ENCODE data around the gene PCDHGA1. TPM values are rescaled to one million over a fixed set of nuclear protein-coding genes. Genes with fewer than 3 reads are reported as not detected.

PCDHGA1 gene
- total RNA-seq, 1 donor from 2014 or later = 0.57 TPM

DNA sequence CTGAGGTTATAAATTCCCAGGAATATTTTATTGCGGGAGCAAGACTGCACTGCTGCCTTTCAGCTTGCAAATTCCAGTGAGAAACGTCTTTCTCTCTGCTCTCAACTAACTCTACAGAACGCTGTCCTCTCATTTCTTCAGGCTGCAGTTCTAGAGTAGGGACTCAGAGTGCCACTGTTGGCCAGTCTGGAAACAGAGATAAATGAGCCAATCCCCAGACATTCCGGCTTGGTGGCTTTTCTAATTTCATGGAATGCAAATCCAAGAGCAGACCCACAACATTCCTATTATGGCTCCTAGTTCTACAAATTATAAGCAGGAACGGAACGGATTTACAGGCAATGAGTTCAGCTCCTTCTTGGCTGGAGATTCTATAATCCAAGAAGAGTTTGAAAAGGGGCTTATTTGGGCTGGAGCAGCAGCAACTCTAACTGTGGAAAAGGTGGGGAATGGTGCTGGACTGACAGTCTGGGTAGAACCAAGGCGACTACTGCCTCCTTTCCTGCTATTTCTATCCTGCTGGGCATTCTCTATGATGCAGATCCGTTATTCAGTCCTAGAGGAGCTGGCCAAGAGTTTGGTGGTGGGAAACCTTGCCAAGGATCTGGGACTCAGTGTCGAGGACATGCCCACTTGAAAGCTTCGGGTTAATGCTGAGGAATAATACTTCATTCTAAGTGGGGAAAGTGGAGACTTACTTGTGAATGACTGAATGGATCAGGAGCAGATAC, 109.3 kb downstream of the PCDHGA1 start:
- DNase-seq (ENCODE audit: low spot score) = no peak

DNA sequence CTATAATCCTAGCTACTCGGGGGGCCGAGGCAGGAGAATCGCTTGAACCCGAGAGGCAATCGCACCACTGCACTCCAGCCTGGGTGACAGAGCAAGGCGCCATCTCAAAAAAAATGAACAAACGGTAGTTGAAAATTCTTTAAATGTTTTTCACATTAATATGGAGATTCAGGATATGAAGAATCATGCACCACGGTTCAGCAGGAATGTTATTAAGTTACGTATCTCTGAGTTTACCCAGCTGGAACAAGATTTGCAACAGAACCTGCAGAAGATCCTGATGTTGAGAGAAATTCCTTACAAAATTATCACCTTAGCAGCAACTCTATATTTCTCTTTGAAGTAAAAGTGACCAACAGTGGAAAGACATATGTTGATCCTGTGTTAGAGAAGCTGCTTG, 110.0 kb downstream of the PCDHGA1 start:
- no peak for DNase-seq (ENCODE audit: low spot score)

DNA sequence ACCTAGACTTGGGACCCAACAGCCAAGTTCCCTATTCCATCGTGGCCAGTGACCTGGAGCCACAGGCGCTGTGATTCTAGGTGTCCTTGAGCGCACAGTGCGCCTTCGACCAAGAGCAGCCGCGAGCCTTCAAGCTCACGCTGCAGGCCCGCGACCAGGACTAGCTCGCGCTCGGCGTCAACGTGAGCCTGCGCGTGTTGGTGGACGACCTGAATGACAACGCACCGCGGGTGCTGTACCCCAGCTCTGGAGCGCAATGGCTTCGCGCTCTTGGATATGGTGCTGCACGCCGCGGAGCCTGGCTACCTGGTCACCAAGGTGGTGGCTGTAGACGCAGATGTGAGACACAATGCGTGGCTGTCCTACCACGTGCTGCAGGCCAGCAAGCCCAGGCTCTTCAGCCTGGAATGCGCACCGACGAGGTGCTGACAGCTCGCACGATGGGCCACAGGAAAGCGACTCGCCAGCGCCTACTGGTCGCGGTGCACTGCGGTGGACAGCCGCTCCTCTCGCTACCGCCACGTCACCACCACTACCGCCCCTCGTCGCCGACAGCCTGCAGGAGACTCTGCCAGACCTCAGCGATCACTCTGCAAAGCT, 111.4 kb downstream of the PCDHGA1 start:
- DNase-seq (ENCODE audit: low spot score) = no peak

DNA sequence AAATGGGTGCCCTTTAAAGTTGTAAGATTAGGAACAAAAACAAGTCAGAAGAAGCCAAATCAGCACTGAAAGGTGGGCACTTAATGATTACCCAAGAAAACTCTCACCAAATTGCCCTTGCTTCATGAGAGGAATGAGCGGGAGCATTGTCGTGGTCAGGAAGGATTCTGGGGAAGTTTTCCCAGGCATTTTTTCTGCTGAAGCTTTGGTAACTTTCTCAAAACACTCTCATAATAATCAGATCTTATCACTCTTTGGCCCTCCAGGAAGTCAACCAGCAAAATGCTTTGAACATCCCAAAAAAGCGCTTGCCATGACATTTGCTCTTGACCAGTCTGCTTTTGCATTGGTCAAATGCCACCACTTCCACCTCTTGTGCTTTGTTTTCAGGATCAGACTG, 135.0 kb downstream of the PCDHGA1 start:
- no peak for DNase-seq (ENCODE audit: low spot score)

DNA sequence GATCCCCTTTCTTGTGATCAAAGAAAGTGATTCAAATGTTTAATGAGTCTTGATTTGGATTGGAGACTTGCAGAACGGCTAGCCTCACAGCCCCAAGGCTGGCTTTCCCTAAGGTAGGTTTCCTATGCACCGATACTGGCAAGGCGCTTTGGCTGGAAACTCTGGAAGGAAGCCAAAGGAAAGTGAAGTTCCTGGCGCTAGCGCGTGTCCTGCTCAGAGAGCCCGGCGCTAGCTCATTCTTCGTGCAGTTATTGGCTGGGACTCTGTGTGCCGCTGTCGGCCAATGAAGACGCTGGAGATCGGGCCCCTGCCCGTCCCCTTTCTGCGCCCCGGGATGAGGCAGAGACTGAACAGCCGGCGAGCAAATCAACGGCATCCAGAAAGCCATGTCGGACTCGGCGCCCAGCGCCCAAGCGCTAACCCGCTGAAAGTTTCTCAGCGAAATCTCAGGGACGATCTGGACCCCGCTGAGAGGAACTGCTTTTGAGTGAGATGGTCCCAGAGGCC, 145.4 kb downstream of the PCDHGA1 start, which contains the start of gene PCDHGC3:
PCDHGC3 (plus strand) TSS at position 342 of the 507 bp plus-strand sequence; CDS start at position 493, 151 bp downstream.
- DNase-seq (ENCODE audit: low spot score) = peak; percentile 92

DNA sequence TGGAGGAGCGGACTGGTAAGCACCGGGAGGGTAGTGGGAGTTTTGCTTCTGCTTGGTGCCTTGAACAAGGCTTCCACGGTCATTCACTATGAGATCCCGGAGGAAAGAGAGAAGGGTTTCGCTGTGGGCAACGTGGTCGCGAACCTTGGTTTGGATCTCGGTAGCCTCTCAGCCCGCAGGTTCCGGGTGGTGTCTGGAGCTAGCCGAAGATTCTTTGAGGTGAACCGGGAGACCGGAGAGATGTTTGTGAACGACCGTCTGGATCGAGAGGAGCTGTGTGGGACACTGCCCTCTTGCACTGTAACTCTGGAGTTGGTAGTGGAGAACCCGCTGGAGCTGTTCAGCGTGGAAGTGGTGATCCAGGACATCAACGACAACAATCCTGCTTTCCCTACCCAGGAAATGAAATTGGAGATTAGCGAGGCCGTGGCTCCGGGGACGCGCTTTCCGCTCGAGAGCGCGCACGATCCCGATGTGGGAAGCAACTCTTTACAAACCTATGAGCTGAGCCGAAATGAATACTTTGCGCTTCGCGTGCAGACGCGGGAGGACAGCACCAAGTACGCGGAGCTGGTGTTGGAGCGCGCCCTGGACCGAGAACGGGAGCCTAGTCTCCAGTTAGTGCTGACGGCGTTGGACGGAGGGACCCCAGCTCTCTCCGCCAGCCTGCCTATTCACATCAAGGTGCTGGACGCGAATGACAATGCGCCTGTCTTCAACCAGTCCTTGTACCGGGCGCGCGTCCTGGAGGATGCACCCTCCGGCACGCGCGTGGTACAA, 146.0 kb downstream of the PCDHGA1 start:
- DNase-seq (ENCODE audit: low spot score) = peak; percentile 65

DNA sequence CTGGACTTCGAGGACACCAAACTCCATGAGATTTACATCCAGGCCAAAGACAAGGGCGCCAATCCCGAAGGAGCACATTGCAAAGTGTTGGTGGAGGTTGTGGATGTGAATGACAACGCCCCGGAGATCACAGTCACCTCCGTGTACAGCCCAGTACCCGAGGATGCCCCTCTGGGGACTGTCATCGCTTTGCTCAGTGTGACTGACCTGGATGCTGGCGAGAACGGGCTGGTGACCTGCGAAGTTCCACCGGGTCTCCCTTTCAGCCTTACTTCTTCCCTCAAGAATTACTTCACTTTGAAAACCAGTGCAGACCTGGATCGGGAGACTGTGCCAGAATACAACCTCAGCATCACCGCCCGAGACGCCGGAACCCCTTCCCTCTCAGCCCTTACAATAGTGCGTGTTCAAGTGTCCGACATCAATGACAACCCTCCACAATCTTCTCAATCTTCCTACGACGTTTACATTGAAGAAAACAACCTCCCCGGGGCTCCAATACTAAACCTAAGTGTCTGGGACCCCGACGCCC, 146.8 kb downstream of the PCDHGA1 start:
- DNase-seq (ENCODE audit: low spot score) = no peak

DNA sequence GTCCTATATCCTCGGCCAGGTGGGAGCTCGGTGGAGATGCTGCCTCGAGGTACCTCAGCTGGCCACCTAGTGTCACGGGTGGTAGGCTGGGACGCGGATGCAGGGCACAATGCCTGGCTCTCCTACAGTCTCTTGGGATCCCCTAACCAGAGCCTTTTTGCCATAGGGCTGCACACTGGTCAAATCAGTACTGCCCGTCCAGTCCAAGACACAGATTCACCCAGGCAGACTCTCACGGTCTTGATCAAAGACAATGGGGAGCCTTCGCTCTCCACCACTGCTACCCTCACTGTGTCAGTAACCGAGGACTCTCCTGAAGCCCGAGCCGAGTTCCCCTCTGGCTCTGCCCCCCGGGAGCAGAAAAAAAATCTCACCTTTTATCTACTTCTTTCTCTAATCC, 147.5 kb downstream of the PCDHGA1 start:
- DNase-seq (ENCODE audit: low spot score) = no peak

DNA sequence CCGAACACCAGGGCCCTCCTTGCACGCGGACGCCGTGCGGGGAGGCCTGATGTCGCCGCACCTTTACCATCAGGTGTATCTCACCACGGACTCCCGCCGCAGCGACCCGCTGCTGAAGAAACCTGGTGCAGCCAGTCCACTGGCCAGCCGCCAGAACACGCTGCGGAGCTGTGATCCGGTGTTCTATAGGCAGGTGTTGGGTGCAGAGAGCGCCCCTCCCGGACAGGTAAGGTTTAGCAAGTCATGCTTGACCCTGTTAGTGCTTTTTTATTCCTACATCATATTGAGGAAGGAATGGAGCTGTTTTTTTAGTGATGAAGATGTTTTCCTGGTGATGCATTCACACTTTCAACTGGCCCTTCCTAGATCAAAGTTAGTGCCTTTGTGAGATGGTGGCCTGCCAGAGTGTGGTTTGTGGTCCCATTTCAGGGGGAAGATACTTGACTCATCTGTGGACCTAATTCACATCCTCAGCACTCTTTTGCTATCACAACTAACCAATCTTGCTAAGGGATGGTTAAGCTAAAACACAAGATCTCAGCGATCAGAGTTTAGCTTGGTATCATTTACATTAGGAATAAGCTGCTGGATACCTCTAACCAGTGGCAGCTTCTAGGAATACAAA, 148.1 kb downstream of the PCDHGA1 start:
- DNase-seq (ENCODE audit: low spot score) = peak; percentile 68

DNA sequence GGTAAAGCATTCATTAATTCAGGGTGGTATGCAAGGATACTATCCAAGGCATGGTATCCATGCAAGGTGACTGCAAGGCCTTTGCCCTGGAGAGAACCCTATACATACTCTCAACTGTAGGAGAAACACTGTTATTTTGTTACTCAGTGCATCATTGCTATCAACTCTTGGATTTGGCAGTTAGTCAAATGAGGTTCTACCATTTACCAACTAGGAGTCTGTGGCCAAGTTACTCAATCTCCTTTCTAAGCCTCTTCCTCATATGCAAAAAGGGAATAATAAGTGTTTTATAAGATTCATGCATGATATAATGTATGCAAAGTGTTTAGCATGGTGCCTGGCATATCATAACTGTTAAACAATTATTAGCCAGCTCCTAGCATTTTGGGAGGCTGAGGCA, 149.5 kb downstream of the PCDHGA1 start:
- DNase-seq (ENCODE audit: low spot score) = no peak

DNA sequence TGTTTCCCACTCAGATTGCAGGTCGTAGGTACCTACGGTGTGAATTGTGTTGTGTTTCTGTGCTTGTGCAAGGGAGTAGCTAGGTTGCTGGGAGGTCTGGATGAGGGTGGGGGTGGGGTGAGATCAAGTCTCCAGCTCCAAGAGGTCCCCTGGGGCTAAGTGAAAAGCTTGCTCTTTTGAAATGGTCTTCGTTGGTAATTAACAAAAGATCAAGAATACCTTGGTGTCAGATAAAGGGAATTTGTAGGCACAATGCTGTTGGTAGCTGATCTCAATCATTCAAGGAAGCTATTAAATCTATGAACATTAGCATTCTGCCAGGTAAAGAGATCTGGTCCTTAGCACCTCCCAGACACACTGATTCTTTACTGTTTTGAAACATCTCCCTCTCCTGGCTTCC, 153.6 kb downstream of the PCDHGA1 start:
- no peak for DNase-seq (ENCODE audit: low spot score)

DNA sequence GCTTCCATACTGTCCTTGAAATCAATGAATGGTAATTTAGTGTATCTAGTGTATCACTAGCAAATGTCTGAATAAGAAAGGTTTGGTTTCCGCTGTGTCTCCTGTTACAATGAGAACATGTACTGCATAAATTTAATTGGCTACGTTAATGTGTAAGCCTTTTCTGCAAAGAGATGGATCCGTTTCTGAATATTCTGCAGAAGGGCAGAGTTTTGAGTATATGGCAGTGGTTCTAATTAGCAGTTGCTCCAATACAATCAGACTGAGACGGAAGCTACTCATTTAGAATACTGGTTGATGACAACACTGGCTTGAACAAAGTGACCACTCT, 154.0 kb downstream of the PCDHGA1 start:
- DNase-seq (ENCODE audit: low spot score) = no peak

DNA sequence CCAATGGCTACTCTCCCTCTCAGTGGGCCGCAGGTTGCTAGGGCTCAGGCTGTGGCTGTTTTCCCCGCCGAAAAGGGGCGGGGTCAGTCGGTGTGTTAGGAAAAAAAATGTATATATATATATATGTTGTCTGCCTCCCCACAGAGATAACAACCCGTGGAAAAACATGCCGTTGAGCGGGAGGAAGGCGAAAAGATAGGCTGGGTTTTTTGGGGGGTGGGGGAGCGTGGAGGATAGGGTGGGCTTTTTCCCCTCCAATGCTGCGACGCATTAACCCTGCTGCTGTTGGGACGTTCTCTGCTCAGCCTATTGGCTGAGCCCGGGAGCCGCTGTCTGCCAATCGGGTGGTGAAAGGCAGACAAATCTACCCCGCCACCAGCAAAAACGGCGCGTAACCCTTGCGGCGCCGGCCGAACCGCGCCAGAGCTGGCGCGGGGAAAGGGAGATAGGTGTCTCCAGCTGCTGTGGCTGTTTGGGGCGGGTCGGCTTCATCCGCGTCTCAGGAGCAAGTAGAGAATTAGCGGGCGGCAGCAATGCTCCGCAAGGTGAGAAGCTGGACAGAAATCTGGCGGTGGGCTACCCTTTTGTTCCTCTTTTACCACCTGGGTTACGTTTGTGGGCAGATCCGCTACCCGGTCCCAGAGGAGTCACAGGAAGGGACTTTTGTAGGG, 154.5 kb downstream of the PCDHGA1 start, which contains the start of gene PCDHGC4:
PCDHGC4 (plus strand) TSS at position 390 of the 671 bp plus-strand sequence; CDS start at position 534, 144 bp downstream.
- no peak for DNase-seq (ENCODE audit: low spot score)

DNA sequence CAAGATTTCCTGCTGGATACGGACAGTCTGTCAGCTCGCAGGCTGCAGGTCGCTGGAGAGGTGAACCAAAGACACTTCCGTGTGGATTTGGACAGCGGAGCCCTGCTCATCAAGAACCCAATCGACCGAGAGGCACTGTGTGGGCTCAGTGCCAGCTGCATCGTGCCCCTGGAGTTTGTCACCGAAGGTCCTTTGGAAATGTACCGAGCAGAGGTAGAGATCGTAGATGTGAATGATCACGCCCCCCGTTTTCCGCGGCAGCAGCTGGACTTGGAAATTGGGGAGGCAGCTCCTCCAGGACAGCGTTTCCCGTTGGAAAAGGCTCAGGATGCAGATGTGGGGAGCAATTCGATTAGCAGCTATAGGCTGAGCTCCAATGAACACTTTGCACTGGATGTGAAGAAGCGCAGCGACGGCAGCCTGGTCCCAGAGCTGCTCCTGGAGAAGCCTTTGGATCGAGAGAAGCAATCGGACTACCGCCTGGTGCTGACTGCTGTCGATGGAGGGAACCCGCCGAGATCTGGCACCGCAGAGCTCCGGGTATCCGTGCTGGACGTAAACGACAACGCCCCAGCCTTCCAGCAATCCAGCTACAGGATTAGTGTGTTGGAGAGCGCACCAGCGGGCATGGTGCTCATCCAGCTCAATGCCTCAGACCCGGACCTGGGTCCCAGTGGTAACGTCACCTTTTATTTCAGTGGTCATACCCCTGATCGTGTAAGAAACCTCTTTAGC, 155.2 kb downstream of the PCDHGA1 start:
- DNase-seq (ENCODE audit: low spot score) = no peak

DNA sequence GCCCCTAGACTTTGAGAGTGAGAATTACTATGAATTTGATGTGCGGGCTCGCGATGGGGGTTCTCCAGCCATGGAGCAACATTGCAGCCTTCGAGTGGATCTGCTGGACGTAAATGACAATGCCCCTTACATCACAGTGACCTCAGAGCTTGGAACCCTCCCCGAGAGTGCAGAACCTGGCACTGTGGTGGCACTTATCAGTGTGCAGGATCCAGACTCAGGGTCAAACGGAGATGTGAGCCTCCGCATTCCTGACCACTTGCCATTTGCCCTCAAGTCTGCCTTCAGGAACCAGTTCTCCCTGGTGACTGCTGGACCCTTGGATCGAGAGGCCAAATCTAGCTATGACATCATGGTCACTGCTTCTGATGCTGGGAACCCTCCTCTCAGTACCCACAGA, 155.8 kb downstream of the PCDHGA1 start:
- no peak for DNase-seq (ENCODE audit: low spot score)

DNA sequence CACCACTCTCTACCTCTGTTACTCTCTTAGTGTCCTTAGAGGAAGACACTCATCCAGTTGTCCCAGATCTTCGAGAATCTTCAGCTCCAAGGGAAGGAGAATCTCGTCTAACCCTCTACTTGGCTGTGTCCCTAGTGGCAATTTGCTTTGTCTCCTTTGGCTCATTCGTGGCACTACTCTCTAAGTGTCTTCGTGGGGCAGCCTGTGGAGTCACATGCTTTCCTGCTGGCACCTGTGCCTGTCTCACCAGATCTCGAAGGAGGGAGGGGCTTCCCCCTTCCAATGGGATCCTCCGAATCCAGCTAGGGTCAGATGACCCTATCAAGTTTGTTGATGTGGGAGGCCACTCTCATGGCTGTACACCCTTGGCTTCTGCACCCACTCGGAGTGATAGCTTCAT, 156.8 kb downstream of the PCDHGA1 start:
- no peak for DNase-seq (ENCODE audit: low spot score)

DNA sequence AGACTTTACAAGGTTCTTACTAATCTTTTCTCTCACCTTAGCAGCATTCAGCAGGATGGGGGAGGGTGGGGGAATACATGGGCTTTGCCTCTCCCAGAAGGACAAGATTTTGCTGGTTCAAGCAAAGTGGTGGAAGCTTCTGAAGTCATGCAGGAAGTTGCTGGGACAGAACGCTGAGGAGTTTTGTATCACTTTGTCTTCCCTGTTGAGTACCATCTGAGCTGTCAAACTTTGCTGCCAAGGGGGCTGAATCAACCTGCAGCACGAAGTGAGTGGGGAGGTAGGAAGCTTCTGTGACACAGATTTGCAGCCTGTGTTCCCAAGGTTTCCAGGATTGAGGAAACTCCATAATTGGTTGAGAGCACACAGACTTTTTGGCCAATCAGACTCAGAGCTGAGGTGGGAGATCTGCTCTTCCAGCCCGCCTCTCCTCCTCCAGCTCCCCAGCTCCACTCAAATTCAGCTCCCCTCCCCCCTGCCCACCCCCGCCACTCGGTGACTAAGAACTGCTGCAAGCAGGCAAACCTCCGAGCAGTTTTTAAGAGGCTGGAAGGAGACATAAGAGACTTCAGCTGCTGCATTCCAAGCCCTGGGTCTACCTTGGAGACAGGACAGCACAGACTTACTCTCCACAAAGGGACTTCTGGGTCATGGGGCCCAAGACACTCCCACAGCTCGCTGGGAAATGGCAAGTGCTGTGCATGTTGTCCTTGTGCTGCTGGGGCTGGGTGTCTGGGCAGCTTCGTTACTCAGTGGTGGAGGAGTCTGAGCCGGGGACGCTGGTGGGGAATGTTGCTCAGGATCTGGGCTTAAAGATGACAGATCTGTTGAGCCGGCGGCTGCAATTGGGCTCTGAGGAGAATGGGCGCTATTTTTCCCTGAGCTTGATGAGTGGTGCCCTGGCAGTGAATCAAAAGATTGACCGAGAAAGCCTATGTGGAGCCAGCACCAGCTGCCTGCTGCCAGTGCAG, 158.6 kb downstream of the PCDHGA1 start, which contains the start of gene PCDHGC5:
PCDHGC5 (plus strand) TSS at position 491 of the 971 bp plus-strand sequence; CDS start at position 651, 160 bp downstream.
- DNase-seq (ENCODE audit: low spot score) = no peak

DNA sequence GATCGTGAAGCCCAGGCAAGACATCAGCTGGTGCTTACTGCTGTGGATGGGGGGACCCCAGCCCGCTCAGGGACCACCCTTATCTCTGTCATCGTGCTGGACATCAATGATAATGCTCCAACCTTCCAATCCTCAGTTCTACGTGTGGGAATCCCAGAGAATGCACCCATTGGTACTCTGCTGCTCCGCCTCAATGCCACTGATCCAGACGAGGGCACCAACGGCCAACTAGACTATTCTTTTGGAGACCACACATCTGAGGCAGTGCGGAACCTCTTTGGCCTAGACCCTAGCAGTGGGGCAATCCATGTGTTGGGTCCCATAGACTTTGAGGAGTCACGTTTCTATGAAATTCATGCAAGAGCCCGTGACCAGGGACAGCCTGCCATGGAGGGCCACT, 159.5 kb downstream of the PCDHGA1 start:
- DNase-seq (ENCODE audit: low spot score) = no peak

DNA sequence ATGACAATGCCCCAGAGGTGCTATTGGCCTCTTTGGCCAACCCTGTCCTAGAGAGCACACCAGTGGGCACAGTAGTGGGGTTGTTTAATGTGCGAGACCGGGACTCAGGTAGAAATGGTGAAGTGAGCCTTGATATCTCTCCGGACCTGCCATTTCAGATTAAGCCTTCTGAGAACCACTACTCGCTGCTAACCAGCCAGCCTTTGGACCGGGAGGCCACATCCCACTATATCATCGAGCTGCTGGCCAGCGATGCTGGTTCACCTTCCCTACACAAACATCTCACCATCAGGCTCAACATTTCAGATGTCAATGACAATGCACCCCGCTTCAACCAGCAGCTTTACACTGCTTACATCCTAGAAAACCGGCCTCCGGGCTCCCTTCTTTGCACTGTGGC, 160.0 kb downstream of the PCDHGA1 start:
- no peak for DNase-seq (ENCODE audit: low spot score)

All from ureter (tissue), 1 donor.